Endometrial microvascular endothelial cells (primary cell): ENCODE measurements around the gene CRTC3. TPM values are rescaled to one million over a fixed set of nuclear protein-coding genes. Genes with fewer than 3 reads are reported as not detected.
"Not testable (repeated sequence)": the region's sequence is repeated elsewhere in the genome, so short reads cannot be mapped to it uniquely, and the experiment has no call there.

ENCODE experiments used
- in situ Hi-C: cut with HindIII; loops from 2 replicates; pipeline ENCODE4 v1.10.0; 2017; ENCODE audit warnings: low sequenced_read_pairs, low pct_unique_long_range_greater_than_20kb; ENCODE audit errors: inconsistent ontology term
- total RNA-seq: library from RNA; depleted of rRNA; stranded (reverse); fragments of >200 nt; gene quantifications from one replicate; pipeline ENCODE4 v1.2.3, GENCODE V29; 2015; ENCODE audit errors: inconsistent ontology term

The CRTC3 gene
- total RNA-seq, 1 donor from 2014 or later, result 13.1 TPM

- in situ Hi-C loops, result no loop called here
Observed at GRCh38 chr15:90681480-90681879, 151.8 kb downstream of the CRTC3 start.

DNA sequence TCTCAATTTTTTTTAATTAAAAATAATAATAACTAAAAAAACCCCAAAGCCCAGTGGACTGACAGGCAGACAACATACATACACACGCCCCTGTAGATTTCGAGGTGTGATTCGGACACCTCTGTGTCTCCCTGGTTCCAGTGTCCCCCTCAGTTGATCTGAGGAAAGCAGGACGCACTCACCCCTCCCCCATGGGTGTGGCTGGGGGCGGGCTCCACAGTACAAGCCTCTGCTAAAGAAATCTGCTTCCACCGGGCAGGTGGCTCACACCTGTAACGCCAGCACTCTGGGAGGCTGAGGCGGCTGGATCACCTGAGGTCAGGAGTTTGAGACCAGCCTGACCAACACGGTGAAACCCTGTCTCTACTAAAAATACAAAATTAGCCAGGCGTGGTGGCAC is 153.6 kb downstream of the CRTC3 start:
- in situ Hi-C loops, result no loop called here

- in situ Hi-C loops, result no loop called here
Observed at GRCh38 chr15:90683876-90684275, 154.2 kb downstream of the CRTC3 start.

- in situ Hi-C loops, result no loop called here
Observed at GRCh38 chr15:90684281-90684680, 154.6 kb downstream of the CRTC3 start.

DNA sequence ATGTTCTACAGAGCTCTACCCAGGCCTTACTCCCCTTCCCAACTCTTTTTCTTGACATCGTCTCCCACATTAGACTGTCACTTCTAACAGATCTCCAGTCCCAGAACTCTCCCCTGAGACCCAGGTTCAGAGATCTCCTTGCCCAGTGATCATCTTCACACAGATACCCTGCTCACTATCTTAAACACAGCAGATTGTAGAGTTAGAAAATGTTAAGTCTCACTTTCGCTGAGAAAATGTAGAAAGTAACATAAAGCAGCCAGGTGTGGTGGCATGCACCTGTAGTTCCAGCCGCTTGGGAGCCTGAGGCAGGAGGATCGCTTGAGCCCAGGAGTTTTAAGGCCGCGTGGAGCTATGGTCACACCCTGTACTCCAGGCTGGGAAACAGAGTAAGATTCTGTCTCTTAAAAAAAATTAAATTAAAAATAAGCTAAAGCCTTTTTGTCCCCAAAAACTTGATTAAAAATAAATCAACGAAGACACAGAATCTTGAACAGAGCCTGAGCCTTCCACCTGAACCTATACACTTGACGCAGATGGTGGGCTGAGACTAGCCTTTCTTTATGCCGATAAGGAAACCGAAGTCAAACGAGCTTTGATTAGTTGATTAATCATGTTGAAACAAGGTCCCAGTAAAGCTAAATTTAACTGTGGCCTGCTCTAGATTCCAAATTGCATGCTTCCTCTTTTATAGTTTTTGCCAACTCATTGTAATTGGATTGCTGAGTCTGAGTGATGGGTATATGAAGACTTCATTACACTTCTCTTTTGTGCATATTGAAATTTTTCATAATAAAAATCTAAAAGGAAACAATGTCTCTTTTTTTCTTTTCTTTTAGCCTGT is 156.1 kb downstream of the CRTC3 start:
- in situ Hi-C loops, result no loop called here

- in situ Hi-C loops, result no loop called here
Observed at GRCh38 chr15:90686435-90687218, 156.9 kb downstream of the CRTC3 start.

GRCh38 chr15:90689326-90689961 is 159.7 kb downstream of the CRTC3 start:
- in situ Hi-C loops, result not testable (repeated sequence)

DNA sequence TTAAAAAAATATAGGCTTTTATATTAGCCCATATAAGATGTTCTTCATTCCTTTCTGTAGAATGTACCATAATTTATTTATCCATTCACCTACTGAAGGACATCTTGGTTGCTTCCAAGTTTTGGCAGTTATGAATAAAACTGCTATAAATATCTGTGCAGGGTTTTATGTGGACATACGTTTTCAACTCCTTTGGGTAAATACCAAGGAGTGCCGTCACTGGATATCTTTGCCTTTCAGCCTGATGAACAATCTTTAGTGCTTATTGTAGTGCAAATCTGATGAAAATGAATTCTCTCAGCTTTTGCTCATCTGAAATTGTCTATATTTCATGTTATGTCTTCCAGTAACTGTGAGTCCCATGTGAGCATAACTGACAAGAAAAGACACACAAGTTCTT is 160.9 kb downstream of the CRTC3 start:
- in situ Hi-C loops, result no loop called here

GRCh38 chr15:90691369-90691768 is 161.6 kb downstream of the CRTC3 start:
- in situ Hi-C loops, result no loop called here

- in situ Hi-C loops, result no loop called here
Observed at GRCh38 chr15:90691982-90692773, 162.5 kb downstream of the CRTC3 start.

Other genes starting within 250 kb of the CRTC3 start
- 0.56 TPM for gene ZNF774, start 177.6 kb upstream of the CRTC3 start, total RNA-seq
- 213 TPM for gene IQGAP1, start 141.7 kb upstream of the CRTC3 start, total RNA-seq
- 11.8 TPM for gene BLM, start 187.4 kb downstream of the CRTC3 start, total RNA-seq